HepG2 (cell line): ENCODE data around the gene ZFP64. TPM values are rescaled to one million over a fixed set of nuclear protein-coding genes. Genes with fewer than 3 reads are reported as not detected.
A peak's percentile ranks its signal among the peaks of the same experiment; 100 is the strongest.

Experiments
- ATAC-seq: fragments of 200-7000 bp; cut with Tn5 transposase; 3 replicates; pipeline ENCODE4 v1.9.1; 2020; ENCODE audit warnings: mild to moderate bottlenecking, moderate library complexity
- BruUV-seq: library from RNA; stranded (reverse); fragments of 400-500 nt; replicated peaks from 2 replicates; lab custom pipeline; 2021; lab: Mats Ljungman, UMichigan
- CTCF ChIA-PET: fragments of 300-600 bp; formaldehyde crosslinking; extraction: SDS; loops from one replicate; lab custom pipeline; 2021; ENCODE audit warnings: low total read pairs, inconsistent platforms, low intra/inter-chr PET ratio; lab: Yijun Ruan, JAX
- POLR2A ChIA-PET: fragments of 350-600 bp; sonication (Branson Sonifier 250); formaldehyde crosslinking; loops from one replicate; lab custom pipeline; 2020; ENCODE audit warnings: antibody characterized with exemption, inconsistent platforms; lab: Yijun Ruan, JAX
- DNase-seq: peaks from one replicate; pipeline ENCODE4 v3.0.0-alpha.2; 2015; ENCODE audit warnings: low spot score
- FAIRE-seq: peaks from 3 replicates; lab custom pipeline; 2011; peaks lifted over from hg19 to GRCh38; lab: Jason Lieb, UNC
- H2AFZ ChIP-seq: one replicate; pipeline ENCODE4 v1.6.1; 2011; ENCODE audit warnings: low read length, inconsistent platforms
- H3K27ac ChIP-seq: fragments of 300-600 bp; 3 replicates; pipeline ENCODE4 v1.8.0; 2011; ENCODE audit warnings: mixed run types, mild to moderate bottlenecking, mixed read lengths, low read length, inconsistent platforms; ENCODE audit not compliant: insufficient read depth; ENCODE audit errors: extremely low read length
- H3K27me3 ChIP-seq, 2 experiments: fragments of 200-600 bp in 1 of 2; 2 replicates in 1 of 2; 3 replicates in 1 of 2; pipeline versions ENCODE4 v1.6.0 to v1.8.0; 2011; ENCODE audit warnings: low read length in 2 of 2, mild to moderate bottlenecking in 2 of 2, moderate library complexity in 2 of 2, inconsistent platforms in 1 of 2; ENCODE audit not compliant: insufficient read depth in 2 of 2, control insufficient read depth in 1 of 2
- H3K36me3 ChIP-seq, 2 experiments: fragments of 200-600 bp in 1 of 2; replicated peaks in 1 of 2; 2 replicates in 1 of 2; 3 replicates in 1 of 2; pipeline versions ENCODE4 v1.5.1 to v1.8.0; 2011; ENCODE audit warnings: low read length in 2 of 2, inconsistent platforms in 1 of 2; ENCODE audit not compliant: insufficient read depth in 2 of 2, control insufficient read depth in 1 of 2
- H3K4me1 ChIP-seq: 2 replicates; pipeline ENCODE4 v1.5.1; 2012; ENCODE audit warnings: low read length, inconsistent platforms; ENCODE audit not compliant: insufficient read depth
- H3K4me2 ChIP-seq: 2 replicates; pipeline ENCODE4 v1.6.0; 2011; ENCODE audit warnings: low read depth, low read length, inconsistent platforms
- H3K4me3 ChIP-seq, 3 experiments: fragments of 200-600 bp in 1 of 3; sonication (generic), shearing (Covaris generic) in 1 of 3; replicated peaks in 1 of 3; 2 replicates each; pipeline ENCODE4 v1.5.1; 2011 to 2016; ENCODE audit warnings: low read length in 3 of 3, inconsistent platforms in 2 of 3, low read depth in 2 of 3, mild to moderate bottlenecking in 2 of 3, control low read depth in 1 of 3, mixed read lengths in 1 of 3; ENCODE audit not compliant: insufficient read depth in 1 of 3
- H3K79me2 ChIP-seq: one replicate; pipeline ENCODE4 v1.6.1; 2011; ENCODE audit warnings: low read length, inconsistent platforms; ENCODE audit not compliant: insufficient read depth
- H3K9ac ChIP-seq: 2 replicates; pipeline ENCODE4 v1.6.0; 2011; ENCODE audit warnings: mild to moderate bottlenecking, low read depth, low read length, inconsistent platforms; ENCODE audit not compliant: insufficient read depth
- H3K9me3 ChIP-seq: 2 replicates; pipeline ENCODE4 v1.5.1; 2012; ENCODE audit warnings: mild to moderate bottlenecking, low read length
- H4K20me1 ChIP-seq: 2 replicates; pipeline ENCODE4 v1.6.0; 2011; ENCODE audit warnings: inconsistent platforms, mild to moderate bottlenecking, low read length, moderate library complexity; ENCODE audit not compliant: insufficient read depth
- EZH2 ChIP-seq: conservative IDR thresholded peaks from 2 replicates; pipeline ENCODE4 v1.6.1; 2012; ENCODE audit warnings: mild to moderate bottlenecking, low read depth, low read length, moderate library complexity
- FOXO1 ChIP-seq: sonication (generic); formaldehyde crosslinking; IDR thresholded peaks from 2 replicates; pipeline ENCODE4 v1.4.0; 2020; ENCODE audit warnings: missing genetic modification reagents
- NCOA1 ChIP-seq: sonication (generic); formaldehyde crosslinking; IDR thresholded peaks from 2 replicates; pipeline ENCODE4 v1.9.0; 2021; ENCODE audit warnings: missing genetic modification reagents
- NFYC ChIP-seq: IDR thresholded peaks from 2 replicates; pipeline ENCODE4 v1.6.1; 2016; ENCODE audit warnings: missing genetic modification reagents, missing compliant biosample characterization
- PRPF4 ChIP-seq: fragments of 200-400 bp; formaldehyde crosslinking; IDR thresholded peaks from 2 replicates; pipeline ENCODE4 v1.6.1; 2016; ENCODE audit warnings: low read length, low read depth; ENCODE audit not compliant: poor library complexity, severe bottlenecking
- SMARCE1 ChIP-seq: fragments of 450-650 bp; IDR thresholded peaks from 2 replicates; pipeline ENCODE4 v1.6.1; 2017; ENCODE audit warnings: borderline replicate concordance
- ZNF557 ChIP-seq: sonication (generic); formaldehyde crosslinking; IDR thresholded peaks from 2 replicates; pipeline ENCODE4 v1.4.0; 2020; ENCODE audit warnings: missing genetic modification reagents
- ZNF724P ChIP-seq: sonication (generic); formaldehyde crosslinking; IDR thresholded peaks from 2 replicates; pipeline ENCODE4 v1.8.0; 2022; ENCODE audit warnings: missing genetic modification reagents, borderline replicate concordance
- WGBS: methylation state at CpG from one replicate; pipeline ENCODE4 v1.1.6; 2017; ENCODE audit warnings: low lambda C conversion rate; 5-methylcytosine and 5-hydroxymethylcytosine counted together
- in situ Hi-C: cut with HindIII; loops from 2 replicates; pipeline ENCODE4 v1.10.0; 2017; ENCODE audit warnings: low pct_unique_long_range_greater_than_20kb; ENCODE audit not compliant: extremely low pct_ligation_motif_present
- intact Hi-C: fragments of 100-400 bp; cut with micrococcal nuclease; formaldehyde crosslinking; loops from one replicate; pipeline ENCODE4 v1.10.0; 2022; ENCODE audit not compliant: unreplicated experiment
- polyA plus RNA-seq, 8 experiments: library from polyadenylated mRNA; depleted of rRNA in 3 of 8; stranded (reverse) in 7 of 8; unstranded in 1 of 8; fragments of >200 nt; fragmentation: Illumina TruSeq in 4 of 8; extraction: Trizol in 4 of 8; gene quantifications; 2 replicates each; pipeline versions ENCODE4 v1.2.1 to v1.2.3, GENCODE V29; 2011 to 2016; ENCODE audit warnings: low read depth in 4 of 8, missing spikeins in 1 of 8, mixed read lengths in 1 of 8; ENCODE audit not compliant: insufficient read depth in 1 of 8
- total RNA-seq, 5 experiments: library from RNA; depleted of rRNA; stranded (reverse); fragments of >200 nt; fragmentation: Illumina TruSeq; extraction: Trizol; gene quantifications; 2 replicates each; pipeline ENCODE4 v1.2.3, GENCODE V29; 2016; ENCODE audit warnings: low read depth in 1 of 5
- TF ChIP-seq, protein P1 (sequence below), 2 experiments: sonication (generic) in 1 of 2; formaldehyde crosslinking in 1 of 2; IDR thresholded peaks; 2 replicates each; pipeline versions ENCODE4 v1.5.1 to v1.6.1; 2011 to 2020; ENCODE audit warnings: borderline replicate concordance in 1 of 2, low read depth in 1 of 2, low read length in 1 of 2, mild to moderate bottlenecking in 1 of 2, missing genetic modification reagents in 1 of 2, moderate library complexity in 1 of 2
- TF ChIP-seq, protein P2 (sequence below): fragments of 450-650 bp; IDR thresholded peaks from 2 replicates; pipeline ENCODE4 v1.6.1; 2016
- TF ChIP-seq, protein P3 (sequence below): sonication (generic); formaldehyde crosslinking; IDR thresholded peaks from 2 replicates; pipeline ENCODE4 v1.5.0; 2020; ENCODE audit warnings: mild to moderate bottlenecking, missing genetic modification reagents
- TF ChIP-seq, protein P4 (sequence below): conservative IDR thresholded peaks from 2 replicates; pipeline ENCODE4 v1.6.1; 2018; ENCODE audit warnings: missing genetic modification reagents
- TF ChIP-seq, protein P5 (sequence below): sonication (generic); formaldehyde crosslinking; IDR thresholded peaks from 2 replicates; pipeline ENCODE4 v1.5.1; 2020; ENCODE audit warnings: mild to moderate bottlenecking, missing genetic modification reagents, borderline replicate concordance

The ZFP64 gene
- total and polyA plus RNA-seq, 2 of the 13 experiments (the other 11 are each of a cell fraction or from before 2014, with no cell fraction given): 12.0 to 24.3 TPM

DNA sequence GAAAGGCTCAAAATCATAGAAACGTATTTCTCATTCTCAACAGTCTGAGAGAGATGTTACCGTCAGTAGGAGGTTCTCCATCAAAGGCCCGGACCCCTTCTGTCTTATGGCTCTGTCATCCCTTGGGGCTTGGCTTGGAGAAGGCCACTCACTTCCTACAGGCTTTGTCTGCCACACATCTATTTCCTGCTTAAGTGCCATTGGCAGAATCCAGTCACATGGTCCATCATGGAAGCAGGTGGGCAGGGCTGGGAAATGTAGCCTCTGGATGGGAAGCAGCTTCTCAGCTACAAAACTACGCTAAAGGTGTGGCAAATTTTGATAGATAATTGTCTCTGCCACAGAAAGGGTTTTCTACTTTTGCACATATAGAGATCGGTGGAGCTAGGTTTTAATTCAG is 12.6 kb upstream of the ZFP64 start:
- H3K27ac ChIP-seq: no peak overlapping the region
- DNase-seq (no peak), ATAC-seq (no peak), FAIRE-seq (no peak)
- H3K27me3 ChIP-seq: no peaks in the 10 kb centered on the region
- BruUV-seq: no TSS peak
- 68% methylated on average over 5 of the region's 5 CpGs for WGBS
- no peaks in the 10 kb centered on the region for H4K20me1 ChIP-seq
- H3K4me1 ChIP-seq: no peaks in the 10 kb centered on the region
- H3K79me2 ChIP-seq: no peaks in the 10 kb centered on the region
- no peaks in the 10 kb centered on the region for H3K9me3 ChIP-seq
- H3K4me2 ChIP-seq: no peak overlapping the region
- in situ Hi-C loops (no loop called here), intact Hi-C loops (no loop called here)
- ChIA-PET POLR2A (interaction anchor here (1.4 kb wide), 1 partner anchor 13 kb away, joined by 6 read pairs; the partner anchor contains the start of gene ZFP64), CTCF (no interaction called here)
- no peak overlapping the region for H3K9ac ChIP-seq
- TF ChIP-seq, protein P1, sequence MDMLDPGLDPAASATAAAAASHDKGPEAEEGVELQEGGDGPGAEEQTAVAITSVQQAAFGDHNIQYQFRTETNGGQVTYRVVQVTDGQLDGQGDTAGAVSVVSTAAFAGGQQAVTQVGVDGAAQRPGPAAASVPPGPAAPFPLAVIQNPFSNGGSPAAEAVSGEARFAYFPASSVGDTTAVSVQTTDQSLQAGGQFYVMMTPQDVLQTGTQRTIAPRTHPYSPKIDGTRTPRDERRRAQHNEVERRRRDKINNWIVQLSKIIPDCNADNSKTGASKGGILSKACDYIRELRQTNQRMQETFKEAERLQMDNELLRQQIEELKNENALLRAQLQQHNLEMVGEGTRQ (IDR thresholded peaks at IDR 0.05; ENCODE audit: low read depth, low read length): peak; percentile 32; the same call in 1 of the 2 replicates
- TF ChIP-seq, protein P1 (CRISPR knock-in tag; IDR thresholded peaks at IDR 0.05; ENCODE audit: borderline replicate concordance): no peak; the same call in 1 of the 2 replicates
- TF ChIP-seq EZH2 (no peak), SMARCE1 (no peak), NFYC (CRISPR knock-in tag) (0 out of 2 replicates have a peak, but pooled peaks have one; percentile 30), PRPF4 (no peak), ZNF724P (CRISPR knock-in tag) (no peak), NCOA1 (no peak), FOXO1 (no peak), ZNF557 (CRISPR knock-in tag) (no peak)
- TF ChIP-seq, protein P2, sequence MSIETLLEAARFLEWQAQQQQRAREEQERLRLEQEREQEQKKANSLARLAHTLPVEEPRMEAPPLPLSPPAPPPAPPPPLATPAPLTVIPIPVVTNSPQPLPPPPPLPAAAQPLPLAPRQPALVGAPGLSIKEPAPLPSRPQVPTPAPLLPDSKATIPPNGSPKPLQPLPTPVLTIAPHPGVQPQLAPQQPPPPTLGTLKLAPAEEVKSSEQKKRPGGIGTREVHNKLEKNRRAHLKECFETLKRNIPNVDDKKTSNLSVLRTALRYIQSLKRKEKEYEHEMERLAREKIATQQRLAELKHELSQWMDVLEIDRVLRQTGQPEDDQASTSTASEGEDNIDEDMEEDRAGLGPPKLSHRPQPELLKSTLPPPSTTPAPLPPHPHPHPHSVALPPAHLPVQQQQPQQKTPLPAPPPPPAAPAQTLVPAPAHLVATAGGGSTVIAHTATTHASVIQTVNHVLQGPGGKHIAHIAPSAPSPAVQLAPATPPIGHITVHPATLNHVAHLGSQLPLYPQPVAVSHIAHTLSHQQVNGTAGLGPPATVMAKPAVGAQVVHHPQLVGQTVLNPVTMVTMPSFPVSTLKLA: peak; percentile 75
- TF ChIP-seq, protein P3, sequence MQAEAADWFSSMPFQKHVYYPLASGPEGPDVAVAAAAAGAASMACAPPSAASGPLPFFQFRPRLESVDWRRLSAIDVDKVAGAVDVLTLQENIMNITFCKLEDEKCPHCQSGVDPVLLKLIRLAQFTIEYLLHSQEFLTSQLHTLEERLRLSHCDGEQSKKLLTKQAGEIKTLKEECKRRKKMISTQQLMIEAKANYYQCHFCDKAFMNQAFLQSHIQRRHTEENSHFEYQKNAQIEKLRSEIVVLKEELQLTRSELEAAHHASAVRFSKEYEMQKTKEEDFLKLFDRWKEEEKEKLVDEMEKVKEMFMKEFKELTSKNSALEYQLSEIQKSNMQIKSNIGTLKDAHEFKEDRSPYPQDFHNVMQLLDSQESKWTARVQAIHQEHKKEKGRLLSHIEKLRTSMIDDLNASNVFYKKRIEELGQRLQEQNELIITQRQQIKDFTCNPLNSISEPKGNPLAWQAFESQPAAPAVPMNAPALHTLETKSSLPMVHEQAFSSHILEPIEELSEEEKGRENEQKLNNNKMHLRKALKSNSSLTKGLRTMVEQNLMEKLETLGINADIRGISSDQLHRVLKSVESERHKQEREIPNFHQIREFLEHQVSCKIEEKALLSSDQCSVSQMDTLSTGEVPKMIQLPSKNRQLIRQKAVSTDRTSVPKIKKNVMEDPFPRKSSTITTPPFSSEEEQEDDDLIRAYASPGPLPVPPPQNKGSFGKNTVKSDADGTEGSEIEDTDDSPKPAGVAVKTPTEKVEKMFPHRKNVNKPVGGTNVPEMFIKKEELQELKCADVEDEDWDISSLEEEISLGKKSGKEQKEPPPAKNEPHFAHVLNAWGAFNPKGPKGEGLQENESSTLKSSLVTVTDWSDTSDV: no peak
- TF ChIP-seq, protein P4, sequence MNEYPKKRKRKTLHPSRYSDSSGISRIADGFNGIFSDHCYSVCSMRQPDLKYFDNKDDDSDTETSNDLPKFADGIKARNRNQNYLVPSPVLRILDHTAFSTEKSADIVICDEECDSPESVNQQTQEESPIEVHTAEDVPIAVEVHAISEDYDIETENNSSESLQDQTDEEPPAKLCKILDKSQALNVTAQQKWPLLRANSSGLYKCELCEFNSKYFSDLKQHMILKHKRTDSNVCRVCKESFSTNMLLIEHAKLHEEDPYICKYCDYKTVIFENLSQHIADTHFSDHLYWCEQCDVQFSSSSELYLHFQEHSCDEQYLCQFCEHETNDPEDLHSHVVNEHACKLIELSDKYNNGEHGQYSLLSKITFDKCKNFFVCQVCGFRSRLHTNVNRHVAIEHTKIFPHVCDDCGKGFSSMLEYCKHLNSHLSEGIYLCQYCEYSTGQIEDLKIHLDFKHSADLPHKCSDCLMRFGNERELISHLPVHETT: no peak
- TF ChIP-seq, protein P5, sequence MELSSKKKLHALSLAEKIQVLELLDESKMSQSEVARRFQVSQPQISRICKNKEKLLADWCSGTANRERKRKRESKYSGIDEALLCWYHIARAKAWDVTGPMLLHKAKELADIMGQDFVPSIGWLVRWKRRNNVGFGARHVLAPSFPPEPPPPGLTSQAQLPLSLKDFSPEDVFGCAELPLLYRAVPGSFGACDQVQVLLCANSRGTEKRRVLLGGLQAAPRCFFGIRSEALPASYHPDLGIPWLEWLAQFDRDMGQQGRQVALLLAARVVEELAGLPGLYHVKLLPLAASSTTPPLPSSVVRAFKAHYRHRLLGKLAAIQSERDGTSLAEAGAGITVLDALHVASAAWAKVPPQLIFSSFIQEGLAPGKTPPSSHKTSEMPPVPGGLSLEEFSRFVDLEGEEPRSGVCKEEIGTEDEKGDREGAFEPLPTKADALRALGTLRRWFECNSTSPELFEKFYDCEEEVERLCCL (CRISPR knock-in tag): no peak
- H3K4me3 ChIP-seq: no peak overlapping the region
- H2AFZ ChIP-seq: no peak overlapping the region
- H3K36me3 ChIP-seq: no peaks in the 10 kb centered on the region
